Vagina (tissue), 2 donors: Measurements from ENCODE around the gene CELF1. TPM values are rescaled to one million over a fixed set of nuclear protein-coding genes. Genes with fewer than 3 reads are reported as not detected.

Experiments used
- DNase-seq, 2 donors: peaks; one replicate each; pipeline ENCODE4 v3.0.0-alpha.2; 2017; ENCODE audit errors: extremely low spot score in 2 of 2
- H3K27ac ChIP-seq: fragments of 200-600 bp; sonication (generic); one replicate; pipeline ENCODE4 v1.5.1; 2019
- H3K27me3 ChIP-seq: fragments of 200-600 bp; sonication (generic); one replicate; pipeline ENCODE4 v1.5.1; 2019
- H3K36me3 ChIP-seq, 2 donors: fragments of 200-600 bp; sonication (generic); one replicate each; pipeline ENCODE4 v1.5.1; 2017 to 2019
- H3K4me1 ChIP-seq: fragments of 200-600 bp; sonication (generic); one replicate; pipeline ENCODE4 v1.5.1; 2019
- H3K4me3 ChIP-seq, 2 donors: fragments of 200-600 bp; sonication (generic); 1 replicate in 1 of 2; 2 replicates in 1 of 2; pipeline ENCODE4 v1.5.1; 2016 to 2019
- H3K9me3 ChIP-seq: fragments of 200-600 bp; sonication (generic); one replicate; pipeline ENCODE4 v1.5.1; 2019
- POLR2A ChIP-seq, 2 donors: fragments of 450-650 bp; IDR thresholded peaks; one replicate each; pipeline ENCODE4 v1.6.1; 2017; ENCODE audit warnings: antibody characterized with exemption in 2 of 2, mild to moderate bottlenecking in 2 of 2, moderate library complexity in 2 of 2
- POLR2AphosphoS5 ChIP-seq, 2 donors: sonication (generic); formaldehyde crosslinking; IDR thresholded peaks; one replicate each; pipeline ENCODE4 v1.9.0; 2017; ENCODE audit warnings: antibody characterized with exemption in 2 of 2, mild to moderate bottlenecking in 2 of 2, low read depth in 1 of 2; ENCODE audit not compliant: insufficient read depth in 1 of 2
- intact Hi-C: fragments of 100-400 bp; cut with DNase I; formaldehyde crosslinking; loops from one replicate; pipeline ENCODE4 v1.15.1; 2023
- total RNA-seq: library from RNA; depleted of rRNA; stranded (reverse); fragments of >200 nt; gene quantifications from one replicate; pipeline ENCODE4 v1.2.3, GENCODE V29; 2016
- TF ChIP-seq, protein P1 (sequence below), 3 experiments: fragments of 450-650 bp in 2 of 3; fragments of 200-600 bp in 1 of 3; sonication (generic) in 1 of 3; IDR thresholded peaks; one replicate each; pipeline ENCODE4 v1.5.1; 2017 to 2019; ENCODE audit warnings: antibody characterized with exemption in 3 of 3, mild to moderate bottlenecking in 2 of 3, moderate library complexity in 2 of 3

CELF1 gene
- total RNA-seq, 1 donor from 2014 or later, result 100 TPM

DNA sequence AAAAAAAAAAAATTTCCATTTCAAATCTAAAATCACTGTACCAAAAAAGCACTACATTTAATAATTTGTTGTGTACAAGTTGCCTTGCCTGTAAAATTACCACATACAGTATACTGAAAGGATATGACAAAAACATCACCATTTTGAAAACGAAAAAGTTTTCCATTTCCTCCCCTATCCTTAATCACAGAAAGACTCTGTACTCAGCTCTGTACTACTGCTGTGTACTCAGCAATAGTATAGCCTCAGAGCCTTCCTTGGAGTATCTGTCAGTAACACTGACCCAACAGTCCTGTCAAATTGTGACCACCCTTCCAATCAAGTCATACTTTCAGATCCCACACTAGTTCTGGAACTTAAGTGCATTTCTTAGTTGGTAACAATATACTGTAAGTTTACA, 48.0 kb downstream of the CELF1 start:
- H3K4me1 ChIP-seq, result peaks cover 72% of the 10 kb centered on the region
- H3K4me3 ChIP-seq, result no peak overlapping the region
- no peak for TF ChIP-seq POLR2AphosphoS5 (IDR thresholded peaks at IDR 0.05; ENCODE audit: insufficient read depth in 1 of 2, low read depth in 1 of 2)
- TF ChIP-seq, protein P1, sequence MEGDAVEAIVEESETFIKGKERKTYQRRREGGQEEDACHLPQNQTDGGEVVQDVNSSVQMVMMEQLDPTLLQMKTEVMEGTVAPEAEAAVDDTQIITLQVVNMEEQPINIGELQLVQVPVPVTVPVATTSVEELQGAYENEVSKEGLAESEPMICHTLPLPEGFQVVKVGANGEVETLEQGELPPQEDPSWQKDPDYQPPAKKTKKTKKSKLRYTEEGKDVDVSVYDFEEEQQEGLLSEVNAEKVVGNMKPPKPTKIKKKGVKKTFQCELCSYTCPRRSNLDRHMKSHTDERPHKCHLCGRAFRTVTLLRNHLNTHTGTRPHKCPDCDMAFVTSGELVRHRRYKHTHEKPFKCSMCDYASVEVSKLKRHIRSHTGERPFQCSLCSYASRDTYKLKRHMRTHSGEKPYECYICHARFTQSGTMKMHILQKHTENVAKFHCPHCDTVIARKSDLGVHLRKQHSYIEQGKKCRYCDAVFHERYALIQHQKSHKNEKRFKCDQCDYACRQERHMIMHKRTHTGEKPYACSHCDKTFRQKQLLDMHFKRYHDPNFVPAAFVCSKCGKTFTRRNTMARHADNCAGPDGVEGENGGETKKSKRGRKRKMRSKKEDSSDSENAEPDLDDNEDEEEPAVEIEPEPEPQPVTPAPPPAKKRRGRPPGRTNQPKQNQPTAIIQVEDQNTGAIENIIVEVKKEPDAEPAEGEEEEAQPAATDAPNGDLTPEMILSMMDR (IDR thresholded peaks at IDR 0.05), result no peak
- no peak for DNase-seq
- H3K27ac ChIP-seq, result no peak overlapping the region
- no peaks in the 10 kb centered on the region for H3K27me3 ChIP-seq
- intact Hi-C loops, result no loop called here
- no peaks in the 10 kb centered on the region for H3K9me3 ChIP-seq
- no peaks in the 10 kb centered on the region for H3K36me3 ChIP-seq

DNA sequence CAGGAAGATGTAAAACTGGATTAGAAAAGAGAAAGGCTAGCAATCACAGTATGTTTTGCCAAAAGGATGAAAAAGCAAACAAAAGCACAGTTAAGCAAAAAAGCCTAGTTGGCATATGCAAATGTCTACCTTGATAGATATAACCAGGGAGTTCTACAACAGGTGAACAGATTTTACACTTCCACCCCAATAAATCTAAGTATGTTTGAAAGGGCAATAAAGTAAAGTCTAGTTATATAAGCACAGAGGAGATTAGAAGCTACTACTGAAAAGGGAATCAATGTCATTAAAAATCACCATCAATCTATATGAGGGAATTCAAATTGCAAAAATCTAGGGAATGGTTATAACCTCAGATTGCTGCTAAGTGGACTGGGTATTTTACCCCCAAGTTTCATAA, 49.7 kb downstream of the CELF1 start:
- H3K4me1 ChIP-seq, result peaks cover 74% of the 10 kb centered on the region
- intact Hi-C loops, result no loop called here
- no peak overlapping the region for H3K4me3 ChIP-seq
- no peaks in the 10 kb centered on the region for H3K27me3 ChIP-seq
- no peaks in the 10 kb centered on the region for H3K36me3 ChIP-seq
- no peak for DNase-seq
- TF ChIP-seq POLR2AphosphoS5 (IDR thresholded peaks at IDR 0.05; ENCODE audit: insufficient read depth in 1 of 2, low read depth in 1 of 2), result no peak
- TF ChIP-seq, protein P1 (IDR thresholded peaks at IDR 0.05), result no peak
- no peak for TF ChIP-seq POLR2A (IDR thresholded peaks at IDR 0.05)
- H3K27ac ChIP-seq, result no peak overlapping the region
- H3K9me3 ChIP-seq, result no peaks in the 10 kb centered on the region

DNA sequence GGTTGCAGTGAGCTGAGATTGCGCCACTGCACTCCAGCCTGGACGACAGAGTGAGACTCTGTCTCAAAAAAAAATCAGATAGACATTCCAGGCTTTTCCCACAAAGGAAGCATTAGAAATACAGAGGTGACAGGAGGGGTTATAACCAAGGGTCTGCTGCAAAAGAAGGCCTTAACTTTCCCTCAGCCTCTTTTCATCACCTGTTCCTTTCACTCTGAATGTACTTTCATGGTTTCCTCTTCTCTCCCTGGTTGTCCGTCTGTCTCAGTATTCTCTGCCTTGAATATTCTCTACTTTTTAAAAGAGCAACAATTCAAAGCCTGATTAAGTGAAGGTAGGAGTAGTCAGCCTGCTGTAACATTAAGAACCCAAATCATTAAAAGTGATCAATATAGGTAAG, 50.2 kb downstream of the CELF1 start:
- no peaks in the 10 kb centered on the region for H3K9me3 ChIP-seq
- TF ChIP-seq POLR2A (IDR thresholded peaks at IDR 0.05), result no peak
- no peak for TF ChIP-seq POLR2AphosphoS5 (IDR thresholded peaks at IDR 0.05; ENCODE audit: insufficient read depth in 1 of 2, low read depth in 1 of 2)
- TF ChIP-seq, protein P1 (IDR thresholded peaks at IDR 0.05), result no peak
- no peak overlapping the region for H3K4me3 ChIP-seq
- H3K27me3 ChIP-seq, result no peaks in the 10 kb centered on the region
- DNase-seq, result no peak
- no peak overlapping the region for H3K27ac ChIP-seq
- intact Hi-C loops, result no loop called here
- no peaks in the 10 kb centered on the region for H3K36me3 ChIP-seq
- peaks cover 73% of the 10 kb centered on the region for H3K4me1 ChIP-seq

DNA sequence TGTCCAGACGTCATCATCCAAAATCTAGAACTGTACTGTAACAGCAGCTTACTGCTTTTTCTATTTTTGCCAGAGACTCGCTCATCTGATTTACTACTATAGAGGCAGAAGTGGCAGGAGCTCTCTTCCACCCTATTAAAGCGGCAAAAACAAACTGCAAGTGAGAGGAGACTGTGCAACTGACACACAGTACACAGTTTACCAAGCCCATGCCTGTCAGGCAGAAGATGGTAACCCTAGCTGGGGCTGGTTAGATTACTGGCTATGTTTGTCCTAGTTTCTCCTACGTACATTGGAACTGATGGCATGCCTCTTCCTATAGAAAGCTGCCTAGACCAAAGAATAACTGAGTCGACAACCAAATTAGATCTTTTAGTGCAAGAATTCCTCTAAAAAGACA, 51.8 kb downstream of the CELF1 start:
- no peak overlapping the region for H3K27ac ChIP-seq
- H3K36me3 ChIP-seq, result no peaks in the 10 kb centered on the region
- TF ChIP-seq POLR2AphosphoS5 (IDR thresholded peaks at IDR 0.05; ENCODE audit: insufficient read depth in 1 of 2, low read depth in 1 of 2) (no peak), POLR2A (IDR thresholded peaks at IDR 0.05) (no peak)
- TF ChIP-seq, protein P1 (IDR thresholded peaks at IDR 0.05), result no peak
- intact Hi-C loops, result no loop called here
- H3K4me1 ChIP-seq, result peaks cover 72% of the 10 kb centered on the region
- no peaks in the 10 kb centered on the region for H3K27me3 ChIP-seq
- no peak for DNase-seq
- no peaks in the 10 kb centered on the region for H3K9me3 ChIP-seq
- no peak overlapping the region for H3K4me3 ChIP-seq

DNA sequence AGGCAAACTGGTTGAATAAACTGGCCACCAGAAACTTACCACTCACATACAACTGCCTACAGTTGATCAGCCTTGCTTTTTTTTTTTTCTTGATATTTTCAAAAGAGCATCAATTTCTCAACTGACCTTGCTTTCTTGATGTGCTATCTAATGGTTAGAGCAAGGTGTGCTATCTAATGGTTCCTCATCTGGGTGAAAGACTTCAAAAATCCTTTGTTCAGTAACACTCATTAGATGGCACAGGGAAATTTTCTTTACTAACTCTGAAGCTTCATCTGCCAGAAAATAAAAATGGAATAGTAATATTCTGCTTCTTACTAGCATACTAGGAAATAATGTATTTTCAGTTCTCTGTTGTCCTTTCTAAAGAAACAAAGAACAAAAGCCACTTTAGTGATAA, 52.8 kb downstream of the CELF1 start:
- Histone ChIP-seq H3K27ac (no peak overlapping the region), H3K4me1 (peaks cover 80% of the 10 kb centered on the region), H3K27me3 (no peaks in the 10 kb centered on the region), H3K4me3 (no peak overlapping the region), H3K9me3 (no peaks in the 10 kb centered on the region), H3K36me3 (no peaks in the 10 kb centered on the region)
- TF ChIP-seq POLR2AphosphoS5 (IDR thresholded peaks at IDR 0.05; ENCODE audit: insufficient read depth in 1 of 2, low read depth in 1 of 2) (no peak), POLR2A (IDR thresholded peaks at IDR 0.05) (no peak)
- TF ChIP-seq, protein P1 (IDR thresholded peaks at IDR 0.05), result no peak
- DNase-seq, result no peak
- intact Hi-C loops, result no loop called here
